IMR-90 (cell line): ENCODE results near the gene GRPR.

ENCODE experiments used
- CHD1 ChIP-seq: IDR thresholded peaks from 2 replicates; pipeline ENCODE4 v1.6.1; 2012; ENCODE audit warnings: low read depth, low read length, improper control_type of control experiment
- ELK1 ChIP-seq: fragments of 150-350 bp; IDR thresholded peaks from 2 replicates; pipeline ENCODE4 v1.6.1; 2016; ENCODE audit warnings: low read depth, mild to moderate bottlenecking, low read length, moderate library complexity, borderline replicate concordance
- FOS ChIP-seq: fragments of 150-350 bp; IDR thresholded peaks from 2 replicates; pipeline ENCODE4 v1.6.1; 2016; ENCODE audit warnings: low read depth, low read length
- MAFK ChIP-seq: IDR thresholded peaks from 2 replicates; pipeline ENCODE4 v1.6.1; 2012; ENCODE audit warnings: low read depth, low read length, improper control_type of control experiment
- MAZ ChIP-seq: IDR thresholded peaks from 2 replicates; pipeline ENCODE4 v1.6.1; 2012; ENCODE audit warnings: low read depth, mild to moderate bottlenecking, low read length, improper control_type of control experiment, moderate library complexity, borderline replicate concordance
- NFE2L2 ChIP-seq: fragments of 150-350 bp; IDR thresholded peaks from 2 replicates; pipeline ENCODE4 v1.6.1; 2016; ENCODE audit warnings: low read depth, mild to moderate bottlenecking, low read length
- POLR2A ChIP-seq: IDR thresholded peaks from 2 replicates; pipeline ENCODE4 v1.6.1; 2012; ENCODE audit warnings: mild to moderate bottlenecking, low read depth, low read length
- RAD21 ChIP-seq: IDR thresholded peaks from 2 replicates; pipeline ENCODE4 v1.6.1; 2012; ENCODE audit warnings: low read length, improper control_type of control experiment
- RCOR1 ChIP-seq: IDR thresholded peaks from 2 replicates; pipeline ENCODE4 v1.6.1; 2012; ENCODE audit warnings: mild to moderate bottlenecking, low read length, improper control_type of control experiment; ENCODE audit not compliant: insufficient replicate concordance
- RFX5 ChIP-seq: IDR thresholded peaks from 2 replicates; pipeline ENCODE4 v1.8.0; 2012; ENCODE audit warnings: low read depth, mild to moderate bottlenecking, low read length, moderate library complexity
- SMC3 ChIP-seq: fragments of 150-350 bp; IDR thresholded peaks from 2 replicates; pipeline ENCODE4 v1.6.1; 2016; ENCODE audit warnings: low read depth, mild to moderate bottlenecking, antibody characterized with exemption, low read length, moderate library complexity
- TF ChIP-seq, protein P1 (sequence below): conservative IDR thresholded peaks from 2 replicates; pipeline ENCODE4 v1.5.1; 2012; ENCODE audit warnings: mild to moderate bottlenecking, low read depth, low read length, improper control_type of control experiment
- TF ChIP-seq, protein P2 (sequence below): fragments of 150-350 bp; IDR thresholded peaks from 2 replicates; pipeline ENCODE4 v1.6.1; 2017; ENCODE audit warnings: mild to moderate bottlenecking, antibody characterized with exemption, low read length, low read depth

DNA sequence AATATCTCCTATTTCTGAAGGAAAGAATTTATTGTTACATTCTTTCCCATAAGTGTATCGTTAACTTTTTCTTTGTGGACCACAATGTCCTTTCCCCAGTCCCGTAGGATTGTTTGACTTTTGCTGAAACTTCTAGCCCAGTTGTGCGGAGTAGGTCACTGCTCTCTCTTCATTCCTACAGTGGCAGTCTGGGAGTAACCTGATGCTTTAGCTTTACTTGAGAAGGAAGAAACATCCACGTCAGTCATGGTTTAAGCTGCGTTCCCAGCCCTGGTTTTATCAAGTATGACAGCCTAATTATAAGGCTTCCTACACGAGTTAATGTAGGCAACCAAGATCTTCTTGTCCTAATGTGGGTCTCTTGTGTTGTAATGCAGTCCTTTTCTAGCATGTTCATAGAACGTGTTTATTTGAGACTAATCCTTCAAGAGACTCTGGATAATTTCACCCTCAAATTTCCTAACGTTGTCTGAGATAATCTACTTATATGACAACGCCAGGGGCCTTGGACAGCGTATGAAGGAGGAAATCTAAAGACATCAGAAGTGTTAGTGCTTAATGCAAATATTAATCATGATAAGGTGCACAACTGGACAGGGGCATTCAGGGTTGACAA lies 40.8 kb upstream of the GRPR start:
- TF ChIP-seq, protein P1, sequence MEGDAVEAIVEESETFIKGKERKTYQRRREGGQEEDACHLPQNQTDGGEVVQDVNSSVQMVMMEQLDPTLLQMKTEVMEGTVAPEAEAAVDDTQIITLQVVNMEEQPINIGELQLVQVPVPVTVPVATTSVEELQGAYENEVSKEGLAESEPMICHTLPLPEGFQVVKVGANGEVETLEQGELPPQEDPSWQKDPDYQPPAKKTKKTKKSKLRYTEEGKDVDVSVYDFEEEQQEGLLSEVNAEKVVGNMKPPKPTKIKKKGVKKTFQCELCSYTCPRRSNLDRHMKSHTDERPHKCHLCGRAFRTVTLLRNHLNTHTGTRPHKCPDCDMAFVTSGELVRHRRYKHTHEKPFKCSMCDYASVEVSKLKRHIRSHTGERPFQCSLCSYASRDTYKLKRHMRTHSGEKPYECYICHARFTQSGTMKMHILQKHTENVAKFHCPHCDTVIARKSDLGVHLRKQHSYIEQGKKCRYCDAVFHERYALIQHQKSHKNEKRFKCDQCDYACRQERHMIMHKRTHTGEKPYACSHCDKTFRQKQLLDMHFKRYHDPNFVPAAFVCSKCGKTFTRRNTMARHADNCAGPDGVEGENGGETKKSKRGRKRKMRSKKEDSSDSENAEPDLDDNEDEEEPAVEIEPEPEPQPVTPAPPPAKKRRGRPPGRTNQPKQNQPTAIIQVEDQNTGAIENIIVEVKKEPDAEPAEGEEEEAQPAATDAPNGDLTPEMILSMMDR = no peak
- TF ChIP-seq, protein P2, sequence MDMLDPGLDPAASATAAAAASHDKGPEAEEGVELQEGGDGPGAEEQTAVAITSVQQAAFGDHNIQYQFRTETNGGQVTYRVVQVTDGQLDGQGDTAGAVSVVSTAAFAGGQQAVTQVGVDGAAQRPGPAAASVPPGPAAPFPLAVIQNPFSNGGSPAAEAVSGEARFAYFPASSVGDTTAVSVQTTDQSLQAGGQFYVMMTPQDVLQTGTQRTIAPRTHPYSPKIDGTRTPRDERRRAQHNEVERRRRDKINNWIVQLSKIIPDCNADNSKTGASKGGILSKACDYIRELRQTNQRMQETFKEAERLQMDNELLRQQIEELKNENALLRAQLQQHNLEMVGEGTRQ = no peak
- TF ChIP-seq RFX5 (no peak), SMC3 (no peak), MAFK (no peak), POLR2A (no peak), RAD21 (no peak), NFE2L2 (no peak), ELK1 (no peak), CHD1 (no peak), FOS (no peak), RCOR1 (no peak), MAZ (no peak)
